PC-3 (cell line): ENCODE data around the gene TCF3. TPM values are rescaled to one million over a fixed set of nuclear protein-coding genes. Genes with fewer than 3 reads are reported as not detected.
"Not testable (repeated sequence)": the region's sequence is repeated elsewhere in the genome, so short reads cannot be mapped to it uniquely, and the experiment has no call there.

Experiments used
- ATAC-seq: fragments of 200-7000 bp; cut with Tn5 transposase; 2 replicates; pipeline ENCODE4 v1.9.1; 2020; ENCODE audit warnings: mild to moderate bottlenecking, moderate library complexity
- BruUV-seq: library from RNA; stranded (reverse); fragments of 400-500 nt; replicated peaks from 2 replicates; lab custom pipeline; 2021; lab: Mats Ljungman, UMichigan
- CTCF ChIA-PET: fragments of 300-600 bp; sonication (Branson Sonifier 250); formaldehyde crosslinking; loops from one replicate; lab custom pipeline; 2022; ENCODE audit warnings: antibody characterized with exemption; lab: Charles Lee
- POLR2A ChIA-PET: fragments of 300-600 bp; sonication (Branson Sonifier 250); formaldehyde crosslinking; loops from one replicate; lab custom pipeline; 2022; ENCODE audit warnings: antibody characterized with exemption; ENCODE audit not compliant: unreplicated experiment; lab: Charles Lee
- DNase-seq: peaks from one replicate; pipeline ENCODE4 v3.0.0-alpha.2; 2015
- H2AFZ ChIP-seq: fragments of 300-600 bp; sonication (generic); 2 replicates; pipeline ENCODE4 v1.6.0; 2016; ENCODE audit warnings: antibody characterized with exemption, low read length
- H3F3A ChIP-seq: fragments of 300-600 bp; sonication (generic); one replicate; pipeline ENCODE4 v1.6.0; 2017; ENCODE audit warnings: antibody characterized with exemption, low read length, control low read depth, mild to moderate bottlenecking; ENCODE audit not compliant: unreplicated experiment
- H3K27ac ChIP-seq: fragments of 300-600 bp; sonication (generic); 2 replicates; pipeline ENCODE4 v1.5.1; 2016; ENCODE audit warnings: mild to moderate bottlenecking, low read length
- H3K27me3 ChIP-seq: fragments of 300-600 bp; sonication (generic); 2 replicates; pipeline ENCODE4 v1.6.1; 2016; ENCODE audit warnings: low read length, mixed read lengths
- H3K36me3 ChIP-seq: fragments of 300-600 bp; sonication (generic); 2 replicates; pipeline ENCODE4 v1.6.1; 2016; ENCODE audit warnings: low read depth, mixed run types, low read length, mixed read lengths
- H3K4me1 ChIP-seq: fragments of 300-600 bp; sonication (generic); 2 replicates; pipeline ENCODE4 v1.5.1; 2016; ENCODE audit warnings: low read length; ENCODE audit not compliant: insufficient read depth
- H3K4me2 ChIP-seq: fragments of 300-600 bp; sonication (generic); 2 replicates; pipeline ENCODE4 v1.6.0; 2016; ENCODE audit warnings: low read length
- H3K4me3 ChIP-seq: fragments of 300-600 bp; sonication (generic); 2 replicates; pipeline ENCODE4 v1.5.1; 2016; ENCODE audit warnings: mild to moderate bottlenecking, low read length, mixed read lengths
- H3K79me2 ChIP-seq: fragments of 300-600 bp; sonication (generic); 2 replicates; pipeline ENCODE4 v1.6.1; 2017; ENCODE audit warnings: low read length, mixed read lengths
- H3K9ac ChIP-seq: fragments of 300-600 bp; sonication (generic); 2 replicates; pipeline ENCODE4 v1.6.0; 2016; ENCODE audit warnings: mild to moderate bottlenecking, low read length
- H3K9me2 ChIP-seq: fragments of 300-600 bp; sonication (generic); replicated peaks from 2 replicates; pipeline ENCODE4 v1.6.1; 2016; ENCODE audit warnings: mixed run types, low read length, mixed read lengths
- H3K9me3 ChIP-seq: fragments of 300-600 bp; sonication (generic); 2 replicates; pipeline ENCODE4 v1.6.1; 2016; ENCODE audit warnings: low read length, mixed read lengths
- H4K20me1 ChIP-seq: fragments of 300-600 bp; sonication (generic); 2 replicates; pipeline ENCODE4 v1.6.1; 2016; ENCODE audit warnings: low read length, mixed read lengths
- EZH2 ChIP-seq: fragments of 300-600 bp; sonication (generic); IDR thresholded peaks from one replicate; pipeline ENCODE4 v1.6.1; 2017; ENCODE audit warnings: antibody characterized with exemption, mild to moderate bottlenecking, low read length; ENCODE audit not compliant: unreplicated experiment
- EZH2phosphoT487 ChIP-seq: fragments of 300-600 bp; sonication (generic); IDR thresholded peaks from 2 replicates; pipeline ENCODE4 v1.6.1; 2018; ENCODE audit warnings: mild to moderate bottlenecking, antibody characterized with exemption, low read length, borderline replicate concordance
- intact Hi-C: fragments of 100-400 bp; cut with micrococcal nuclease; formaldehyde crosslinking; loops from 2 replicates; pipeline ENCODE4 v1.9.0; 2023
- total RNA-seq: library from RNA; depleted of rRNA; stranded (reverse); fragments of >200 nt; gene quantifications from 2 replicates; pipeline ENCODE4 v1.2.3, GENCODE V29; 2014
- TF ChIP-seq, protein P1 (sequence below): fragments of 300-600 bp; sonication (generic); conservative IDR thresholded peaks from 2 replicates; pipeline ENCODE4 v1.5.1; 2017; ENCODE audit warnings: antibody characterized with exemption, low read depth, mild to moderate bottlenecking, low read length

TCF3 gene
- total RNA-seq, 1 experiment from 2014 or later = 147 TPM

- Histone ChIP-seq H3K4me1 (no peaks in the 10 kb centered on the region), H3K4me2 (no peak overlapping the region), H2AFZ (no peak overlapping the region), H3K79me2 (no peaks in the 10 kb centered on the region), H3K27me3 (peaks cover 10% of the 10 kb centered on the region), H3K9me2 (no peaks in the 10 kb centered on the region), H3K9ac (no peak overlapping the region), H3F3A (no peaks in the 10 kb centered on the region), H3K9me3 (no peaks in the 10 kb centered on the region), H3K36me3 (no peaks in the 10 kb centered on the region), H3K4me3 (no peak overlapping the region), H4K20me1 (no peaks in the 10 kb centered on the region), H3K27ac (no peak overlapping the region)
- no peak for DNase-seq
- no TSS peak for BruUV-seq
- no peak for TF ChIP-seq EZH2phosphoT487
- no peak for TF ChIP-seq EZH2
- TF ChIP-seq, protein P1, sequence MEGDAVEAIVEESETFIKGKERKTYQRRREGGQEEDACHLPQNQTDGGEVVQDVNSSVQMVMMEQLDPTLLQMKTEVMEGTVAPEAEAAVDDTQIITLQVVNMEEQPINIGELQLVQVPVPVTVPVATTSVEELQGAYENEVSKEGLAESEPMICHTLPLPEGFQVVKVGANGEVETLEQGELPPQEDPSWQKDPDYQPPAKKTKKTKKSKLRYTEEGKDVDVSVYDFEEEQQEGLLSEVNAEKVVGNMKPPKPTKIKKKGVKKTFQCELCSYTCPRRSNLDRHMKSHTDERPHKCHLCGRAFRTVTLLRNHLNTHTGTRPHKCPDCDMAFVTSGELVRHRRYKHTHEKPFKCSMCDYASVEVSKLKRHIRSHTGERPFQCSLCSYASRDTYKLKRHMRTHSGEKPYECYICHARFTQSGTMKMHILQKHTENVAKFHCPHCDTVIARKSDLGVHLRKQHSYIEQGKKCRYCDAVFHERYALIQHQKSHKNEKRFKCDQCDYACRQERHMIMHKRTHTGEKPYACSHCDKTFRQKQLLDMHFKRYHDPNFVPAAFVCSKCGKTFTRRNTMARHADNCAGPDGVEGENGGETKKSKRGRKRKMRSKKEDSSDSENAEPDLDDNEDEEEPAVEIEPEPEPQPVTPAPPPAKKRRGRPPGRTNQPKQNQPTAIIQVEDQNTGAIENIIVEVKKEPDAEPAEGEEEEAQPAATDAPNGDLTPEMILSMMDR = no peak
- ATAC-seq = no peak
- intact Hi-C loops = no loop called here
- ChIA-PET CTCF (no interaction called here), POLR2A (no interaction called here)
Measured at GRCh38 chr19:1663852-1664251, 11.4 kb upstream of the TCF3 start.

- H3K4me2 ChIP-seq, BruUV-seq, H3K27me3 ChIP-seq, ATAC-seq, POLR2A ChIA-PET, intact Hi-C loops, H3K9me3 ChIP-seq, H3K4me3 ChIP-seq, H3K4me1 ChIP-seq, H2AFZ ChIP-seq, CTCF ChIA-PET, H4K20me1 ChIP-seq, H3K79me2 ChIP-seq, H3K27ac ChIP-seq, H3K9ac ChIP-seq, DNase-seq, H3F3A ChIP-seq, H3K36me3 ChIP-seq, H3K9me2 ChIP-seq: not testable (repeated sequence)
Measured at GRCh38 chr19:1663227-1663626, 10.8 kb upstream of the TCF3 start.

DNA sequence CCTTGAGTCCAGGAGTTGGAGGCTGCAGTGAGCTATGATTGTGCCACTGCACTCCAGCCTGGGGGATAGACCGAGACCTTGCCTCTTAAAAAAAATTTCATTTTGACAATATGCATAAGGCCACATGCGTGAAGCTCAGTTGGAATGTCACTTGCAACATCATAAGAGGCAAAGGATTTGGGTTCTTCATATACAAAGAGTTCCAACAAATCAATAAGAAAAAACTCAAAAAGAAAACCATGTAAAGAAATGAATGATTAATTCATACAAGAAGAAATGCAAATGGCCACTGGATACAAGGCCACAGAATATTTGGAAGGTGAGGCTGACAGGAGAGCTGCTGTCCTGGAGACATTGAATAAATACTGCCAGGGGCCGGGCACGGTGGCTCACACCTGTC is 9.6 kb upstream of the TCF3 start:
- Histone ChIP-seq H3K4me2 (no peak overlapping the region), H3K79me2 (no peaks in the 10 kb centered on the region), H3K9ac (no peak overlapping the region), H3K4me3 (no peak overlapping the region), H3K4me1 (no peaks in the 10 kb centered on the region; the same call in 1 of the 2 replicates), H3K36me3 (no peaks in the 10 kb centered on the region), H3F3A (no peaks in the 10 kb centered on the region), H3K27me3 (no peaks in the 10 kb centered on the region), H3K9me3 (no peaks in the 10 kb centered on the region), H2AFZ (no peak overlapping the region), H4K20me1 (no peaks in the 10 kb centered on the region), H3K9me2 (no peaks in the 10 kb centered on the region), H3K27ac (no peak overlapping the region)
- DNase-seq (no peak), ATAC-seq (no peak)
- BruUV-seq = no TSS peak
- CTCF ChIA-PET = interaction anchor here (0.7 kb wide), 1 partner anchor 186 kb away, joined by 6 read pairs; no protein-coding TSS in a partner anchor
- intact Hi-C loops = no loop called here
- TF ChIP-seq EZH2phosphoT487 (no peak), EZH2 (no peak)
- TF ChIP-seq, protein P1 = no peak
- POLR2A ChIA-PET = no interaction called here
